Right atrium auricular region (tissue), 2 donors: ENCODE results near the gene GPHN. TPM values are rescaled to one million over a fixed set of nuclear protein-coding genes. Genes with fewer than 3 reads are reported as not detected.
"Not testable (repeated sequence)": the region's sequence is repeated elsewhere in the genome, so short reads cannot be mapped to it uniquely, and the experiment has no call there.

ENCODE experiments used
- DNase-seq: peaks from one replicate; pipeline ENCODE4 v3.0.0-alpha.2; 2019; ENCODE audit warnings: low spot score
- H3K27ac ChIP-seq, 2 donors: fragments of 200-600 bp; sonication (generic); 1 replicate in 1 of 2; 2 replicates in 1 of 2; pipeline ENCODE4 v1.5.1; 2016 to 2019
- H3K27me3 ChIP-seq, 2 donors: fragments of 200-600 bp; sonication (generic); one replicate each; pipeline versions ENCODE4 v1.5.1 to v1.6.0; 2017 to 2019
- H3K36me3 ChIP-seq: fragments of 200-600 bp; sonication (generic); one replicate; pipeline ENCODE4 v1.5.1; 2016
- H3K4me1 ChIP-seq, 2 donors: fragments of 200-600 bp; sonication (generic); one replicate each; pipeline versions ENCODE4 v1.5.1 to v1.6.0; 2017 to 2019
- H3K4me3 ChIP-seq, 2 donors: fragments of 200-600 bp; sonication (generic); 1 replicate in 1 of 2; 2 replicates in 1 of 2; pipeline ENCODE4 v1.5.1; 2017 to 2019; ENCODE audit warnings: mild to moderate bottlenecking in 1 of 2, moderate library complexity in 1 of 2
- H3K9me3 ChIP-seq, 2 donors: fragments of 200-600 bp; sonication (generic); one replicate each; pipeline ENCODE4 v1.5.1; 2019
- total RNA-seq, 2 donors: library from RNA; depleted of rRNA; stranded (reverse); fragments of >200 nt; gene quantifications; one replicate each; pipeline ENCODE4 v1.1.0, GENCODE V29; 2016
- TF ChIP-seq, protein P1 (sequence below), 2 donors: fragments of 200-600 bp; sonication (generic); IDR thresholded peaks; one replicate each; pipeline ENCODE4 v1.5.1; 2019; ENCODE audit warnings: antibody characterized with exemption in 2 of 2

GPHN gene
- total RNA-seq, 2 donors from 2014 or later, result 14.9 TPM

DNA sequence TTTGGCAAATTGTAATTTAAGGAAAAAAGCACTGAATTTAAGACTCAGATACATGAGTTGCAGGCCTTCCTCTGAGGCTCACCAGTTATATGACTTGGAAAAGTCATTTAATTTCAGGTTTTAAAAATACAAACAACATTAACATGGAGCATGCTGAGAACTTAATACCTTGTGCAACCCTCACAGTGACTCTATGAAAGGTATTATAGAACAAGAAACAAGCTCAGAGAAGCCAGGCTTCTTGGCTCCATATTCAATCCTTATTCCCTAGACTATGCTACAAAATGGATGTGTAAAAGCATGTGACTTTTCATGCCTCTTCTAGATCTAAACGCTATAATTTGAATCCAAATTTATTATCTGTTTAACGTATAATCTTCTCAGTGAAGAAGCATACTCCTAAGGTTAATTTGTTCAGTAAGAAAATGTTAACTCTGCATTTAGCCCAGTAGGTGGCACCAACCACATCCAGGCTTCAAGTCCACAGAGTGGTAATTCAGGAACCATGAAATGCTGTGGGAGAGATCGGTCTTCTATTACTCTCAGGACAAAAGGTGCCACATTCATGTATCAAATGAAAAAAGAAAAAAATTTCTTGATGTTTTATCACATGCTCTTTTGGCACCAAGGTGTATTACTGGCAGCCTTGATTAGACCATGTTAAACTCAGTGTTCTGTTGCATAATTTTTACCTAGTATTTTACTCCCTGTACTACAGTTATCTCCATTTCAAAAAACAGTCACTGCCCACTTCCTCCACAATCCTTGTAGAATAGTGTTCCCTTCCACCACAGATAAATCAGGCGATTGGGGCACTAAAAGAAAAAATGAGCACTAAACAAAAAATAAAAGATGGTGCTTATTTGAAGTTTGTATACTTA, 12.5 kb upstream of the GPHN start:
- peaks cover 0 to 8% of the 10 kb centered on the region in 2 donors for H3K4me1 ChIP-seq
- TF ChIP-seq, protein P1, sequence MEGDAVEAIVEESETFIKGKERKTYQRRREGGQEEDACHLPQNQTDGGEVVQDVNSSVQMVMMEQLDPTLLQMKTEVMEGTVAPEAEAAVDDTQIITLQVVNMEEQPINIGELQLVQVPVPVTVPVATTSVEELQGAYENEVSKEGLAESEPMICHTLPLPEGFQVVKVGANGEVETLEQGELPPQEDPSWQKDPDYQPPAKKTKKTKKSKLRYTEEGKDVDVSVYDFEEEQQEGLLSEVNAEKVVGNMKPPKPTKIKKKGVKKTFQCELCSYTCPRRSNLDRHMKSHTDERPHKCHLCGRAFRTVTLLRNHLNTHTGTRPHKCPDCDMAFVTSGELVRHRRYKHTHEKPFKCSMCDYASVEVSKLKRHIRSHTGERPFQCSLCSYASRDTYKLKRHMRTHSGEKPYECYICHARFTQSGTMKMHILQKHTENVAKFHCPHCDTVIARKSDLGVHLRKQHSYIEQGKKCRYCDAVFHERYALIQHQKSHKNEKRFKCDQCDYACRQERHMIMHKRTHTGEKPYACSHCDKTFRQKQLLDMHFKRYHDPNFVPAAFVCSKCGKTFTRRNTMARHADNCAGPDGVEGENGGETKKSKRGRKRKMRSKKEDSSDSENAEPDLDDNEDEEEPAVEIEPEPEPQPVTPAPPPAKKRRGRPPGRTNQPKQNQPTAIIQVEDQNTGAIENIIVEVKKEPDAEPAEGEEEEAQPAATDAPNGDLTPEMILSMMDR (IDR thresholded peaks at IDR 0.05), result peak; percentile 65 to 85
- no peaks in the 10 kb centered on the region for H3K27me3 ChIP-seq
- peak; percentile 62 for DNase-seq
- no peaks in the 10 kb centered on the region for H3K36me3 ChIP-seq
- H3K9me3 ChIP-seq, result no peaks in the 10 kb centered on the region
- peak overlapping the region in 1 of 2 donors; percentile 7 for H3K4me3 ChIP-seq
- no peak overlapping the region for H3K27ac ChIP-seq

- H3K36me3 ChIP-seq, result no peaks in the 10 kb centered on the region
- H3K4me3 ChIP-seq, result peak overlapping the region in 1 of 2 donors; percentile 7
- H3K27me3 ChIP-seq, result no peaks in the 10 kb centered on the region
- no peak for DNase-seq
- H3K4me1 ChIP-seq, result peaks cover 0 to 8% of the 10 kb centered on the region in 2 donors
- TF ChIP-seq, protein P1 (IDR thresholded peaks at IDR 0.05), result no peak
- no peak overlapping the region for H3K27ac ChIP-seq
- H3K9me3 ChIP-seq, result no peaks in the 10 kb centered on the region
Observed at GRCh38 chr14:66496188-66496807, 11.6 kb upstream of the GPHN start.

DNA sequence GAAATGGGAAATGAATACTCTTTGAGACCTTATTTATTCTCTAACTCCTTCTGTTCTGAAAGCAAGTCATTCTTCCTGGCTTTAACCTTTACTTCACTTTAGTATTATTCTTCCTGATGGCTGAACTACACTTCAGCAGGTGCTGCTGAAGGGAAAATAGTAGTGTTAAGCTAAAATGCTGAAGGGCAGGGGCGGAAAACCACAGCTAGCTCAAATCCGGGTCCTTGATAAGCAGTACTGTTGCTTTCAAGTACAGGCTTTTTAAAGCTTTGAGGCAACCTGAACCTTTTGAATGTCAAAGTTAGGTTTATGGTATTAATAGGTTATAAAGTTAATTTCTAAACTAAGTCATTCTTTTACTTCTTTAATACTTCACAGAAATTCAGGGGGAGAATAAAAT, 11.0 kb upstream of the GPHN start:
- no peak overlapping the region for H3K4me3 ChIP-seq
- H3K4me1 ChIP-seq, result peaks cover 0 to 8% of the 10 kb centered on the region in 2 donors
- TF ChIP-seq, protein P1 (IDR thresholded peaks at IDR 0.05), result no peak
- H3K27ac ChIP-seq, result no peak overlapping the region
- no peaks in the 10 kb centered on the region for H3K36me3 ChIP-seq
- H3K27me3 ChIP-seq, result no peaks in the 10 kb centered on the region
- no peak for DNase-seq
- no peaks in the 10 kb centered on the region for H3K9me3 ChIP-seq

DNA sequence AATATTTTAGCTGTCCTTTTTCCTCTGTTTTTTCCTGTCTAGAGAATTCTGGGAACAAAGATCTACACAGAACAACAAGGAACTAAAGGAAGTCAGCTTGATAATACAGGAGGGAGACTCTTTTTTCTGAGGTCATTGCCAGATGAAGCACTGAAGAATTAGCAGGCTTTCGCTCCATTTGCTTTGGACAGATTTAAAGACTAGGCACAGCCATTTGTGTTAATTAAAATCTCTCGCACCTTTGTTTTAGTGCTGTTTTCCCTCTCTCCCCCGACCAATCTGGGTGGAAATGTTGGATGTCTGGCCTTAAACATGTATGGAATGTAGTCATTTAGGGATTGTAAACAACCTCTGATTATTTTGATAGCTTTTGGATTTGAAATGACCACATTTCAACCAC, 9.6 kb upstream of the GPHN start:
- Histone ChIP-seq H3K36me3 (no peaks in the 10 kb centered on the region), H3K27ac (no peak overlapping the region), H3K4me1 (peaks cover 0 to 8% of the 10 kb centered on the region in 2 donors), H3K9me3 (no peaks in the 10 kb centered on the region), H3K4me3 (no peak overlapping the region), H3K27me3 (no peaks in the 10 kb centered on the region)
- TF ChIP-seq, protein P1 (IDR thresholded peaks at IDR 0.05), result no peak
- DNase-seq, result no peak

DNA sequence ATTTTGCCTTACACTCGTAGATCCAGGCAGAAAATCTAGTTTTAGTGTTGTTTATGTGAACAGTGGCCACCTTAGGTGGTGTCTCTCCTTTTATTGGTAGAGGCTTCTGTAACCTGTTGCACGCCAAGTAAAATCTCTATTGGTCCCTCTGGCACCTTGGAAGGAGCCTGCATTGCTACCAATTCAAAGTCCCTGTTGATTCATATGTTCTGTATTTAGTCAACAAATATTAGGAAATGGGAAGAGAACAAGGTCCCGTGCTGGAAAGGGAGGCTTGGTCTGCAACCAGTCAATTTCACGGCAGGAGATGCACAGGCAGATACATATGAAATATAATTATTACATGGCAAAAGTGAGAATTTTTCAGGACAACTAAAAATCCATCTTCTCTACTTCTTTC, 6.4 kb upstream of the GPHN start:
- Histone ChIP-seq H3K9me3 (no peaks in the 10 kb centered on the region), H3K27ac (no peak overlapping the region), H3K27me3 (no peaks in the 10 kb centered on the region), H3K4me1 (peaks cover 0 to under 1% of the 10 kb centered on the region in 2 donors), H3K36me3 (no peaks in the 10 kb centered on the region), H3K4me3 (no peak overlapping the region)
- no peak for DNase-seq
- TF ChIP-seq, protein P1 (IDR thresholded peaks at IDR 0.05), result no peak

GRCh38 chr14:66502836-66503235, 5.1 kb upstream of the GPHN start:
- H3K36me3 ChIP-seq, DNase-seq, H3K4me1 ChIP-seq, H3K9me3 ChIP-seq, H3K27ac ChIP-seq, H3K27me3 ChIP-seq, H3K4me3 ChIP-seq: not testable (repeated sequence)
